Right ventricle myocardium superior (tissue), 1 donor: ENCODE data around the gene AHDC1. TPM values are rescaled to one million over a fixed set of nuclear protein-coding genes. Genes with fewer than 3 reads are reported as not detected.
"Not testable (repeated sequence)": the region's sequence is repeated elsewhere in the genome, so short reads cannot be mapped to it uniquely, and the experiment has no call there.

ENCODE experiments used
- ATAC-seq: fragments of 200-7000 bp; cut with Tn5 transposase; one replicate; pipeline ENCODE4 v1.9.1; 2020; ENCODE audit warnings: mild to moderate bottlenecking; ENCODE audit not compliant: poor library complexity
- DNase-seq: peaks from one replicate; pipeline ENCODE4 v3.0.0-alpha.2; 2020
- intact Hi-C: fragments of 100-400 bp; cut with DNase I; formaldehyde crosslinking; loops from one replicate; pipeline ENCODE4 v1.11.2; 2022
- total RNA-seq: library from RNA; stranded (reverse); fragmentation: NEBNext Ultra II Directional; extraction: Animal tissue kit (Norgen Biotek cat#: 25700); gene quantifications from one replicate; pipeline ENCODE4 v1.2.1, GENCODE V29; 2021
- donor health status: DM: no; HTN: yes; CAD: no; lungs with severe emphysema.

AHDC1 gene
- total RNA-seq, 1 donor from 2014 or later, result 47.4 TPM

GRCh38 chr1:27634177-27634984 is 30.4 kb upstream of the AHDC1 start:
- ATAC-seq (peak; percentile 72), DNase-seq (peak; percentile 77)
- intact Hi-C loops, result no loop called here

- no peak for ATAC-seq
- intact Hi-C loops, result no loop called here
Measured at GRCh38 chr1:27633640-27634176, 29.8 kb upstream of the AHDC1 start.

GRCh38 chr1:27633298-27633610 is 29.3 kb upstream of the AHDC1 start:
- peak; percentile 23 for DNase-seq
- no peak for ATAC-seq
- intact Hi-C loops, result no loop called here

More at GRCh38 chr1:27633640-27634176, 29.8 kb upstream of the AHDC1 start:
- no peak for DNase-seq

GRCh38 chr1:27632387-27633297 is 28.7 kb upstream of the AHDC1 start:
- peak; percentile 38 for DNase-seq
- ATAC-seq, result no peak
- intact Hi-C loops, result no loop called here

- DNase-seq (peak; percentile 66), ATAC-seq (peak; percentile 36)
- intact Hi-C loops, result no loop called here
Measured at GRCh38 chr1:27630859-27631491, 27.0 kb upstream of the AHDC1 start.

- ATAC-seq, result no peak
- intact Hi-C loops, result no loop called here
Measured at GRCh38 chr1:27628712-27629111, 24.8 kb upstream of the AHDC1 start.

GRCh38 chr1:27627733-27628132 is 23.8 kb upstream of the AHDC1 start:
- ATAC-seq, intact Hi-C loops: not testable (repeated sequence)
- DNase-seq, result peak; percentile 23

More at GRCh38 chr1:27628712-27629111, 24.8 kb upstream of the AHDC1 start:
- peak; percentile 48 for DNase-seq

GRCh38 chr1:27627061-27627460 is 23.1 kb upstream of the AHDC1 start:
- peak; percentile 24 for DNase-seq
- no peak for ATAC-seq
- intact Hi-C loops, result no loop called here

GRCh38 chr1:27626031-27626935 is 22.3 kb upstream of the AHDC1 start:
- DNase-seq (peak; percentile 51), ATAC-seq (peak; percentile 40)
- intact Hi-C loops, result no loop called here

GRCh38 chr1:27624467-27625178 is 20.7 kb upstream of the AHDC1 start:
- intact Hi-C loops, result no loop called here
- ATAC-seq, result no peak
- DNase-seq, result no peak

GRCh38 chr1:27623327-27624212 is 19.6 kb upstream of the AHDC1 start:
- DNase-seq (no peak), ATAC-seq (no peak)
- intact Hi-C loops, result no loop called here

GRCh38 chr1:27622828-27623227 is 18.9 kb upstream of the AHDC1 start:
- DNase-seq, result no peak
- intact Hi-C loops, result no loop called here
- no peak for ATAC-seq

- intact Hi-C loops, result no loop called here
- ATAC-seq, result peak; percentile 9
- DNase-seq, result peak; percentile 46
Measured at GRCh38 chr1:27621051-27621920, 17.3 kb upstream of the AHDC1 start.

- ATAC-seq, intact Hi-C loops: not testable (repeated sequence)
- DNase-seq, result peak; percentile 6
Measured at GRCh38 chr1:27619782-27620438, 16.0 kb upstream of the AHDC1 start.
